MM.1S (cell line): ENCODE measurements around the gene OCLN.

Experiments used
- DNase-seq: peaks from one replicate; pipeline ENCODE4 v3.0.0-alpha.2; 2015
- H2AFZ ChIP-seq: fragments of 300-600 bp; sonication (generic); 2 replicates; pipeline ENCODE4 v1.6.0; 2016; ENCODE audit warnings: antibody characterized with exemption, low read length
- H3F3A ChIP-seq: fragments of 300-600 bp; sonication (generic); 2 replicates; pipeline ENCODE4 v1.6.1; 2016; ENCODE audit warnings: mild to moderate bottlenecking, antibody characterized with exemption, low read length, moderate library complexity, mixed read lengths; ENCODE audit not compliant: insufficient read depth
- H3K27ac ChIP-seq: fragments of 300-600 bp; sonication (generic); 2 replicates; pipeline ENCODE4 v1.5.1; 2016; ENCODE audit warnings: mild to moderate bottlenecking, low read length
- H3K27me3 ChIP-seq: fragments of 300-600 bp; sonication (generic); replicated peaks from 2 replicates; pipeline ENCODE4 v1.6.0; 2016; ENCODE audit warnings: low read length; ENCODE audit not compliant: insufficient read depth
- H3K36me3 ChIP-seq: fragments of 300-600 bp; sonication (generic); replicated peaks from 2 replicates; pipeline ENCODE4 v1.6.1; 2016; ENCODE audit warnings: mild to moderate bottlenecking, low read length, mixed read lengths; ENCODE audit not compliant: insufficient read depth
- H3K4me1 ChIP-seq: fragments of 300-600 bp; sonication (generic); 2 replicates; pipeline ENCODE4 v1.6.1; 2016; ENCODE audit warnings: low read length, mixed read lengths
- H3K4me2 ChIP-seq: fragments of 300-600 bp; sonication (generic); 2 replicates; pipeline ENCODE4 v1.6.0; 2016; ENCODE audit warnings: low read depth, low read length
- H3K4me3 ChIP-seq: fragments of 300-600 bp; sonication (generic); 2 replicates; pipeline ENCODE4 v1.5.1; 2016; ENCODE audit warnings: low read length, mixed read lengths
- H3K79me2 ChIP-seq: fragments of 300-600 bp; sonication (generic); 2 replicates; pipeline ENCODE4 v1.6.1; 2016; ENCODE audit warnings: mixed run types, low read length, mixed read lengths
- H3K9ac ChIP-seq: fragments of 300-600 bp; sonication (generic); 2 replicates; pipeline ENCODE4 v1.6.1; 2016; ENCODE audit warnings: low read length, mixed read lengths
- H3K9me2 ChIP-seq: fragments of 300-600 bp; sonication (generic); replicated peaks from 2 replicates; pipeline ENCODE4 v1.6.1; 2016; ENCODE audit warnings: mild to moderate bottlenecking, low read length, mixed read lengths; ENCODE audit not compliant: insufficient read depth
- H3K9me3 ChIP-seq: fragments of 300-600 bp; sonication (generic); replicated peaks from 2 replicates; pipeline ENCODE4 v1.6.1; 2016; ENCODE audit warnings: mild to moderate bottlenecking, low read length, mixed read lengths; ENCODE audit not compliant: insufficient read depth
- H4K20me1 ChIP-seq: fragments of 300-600 bp; sonication (generic); 2 replicates; pipeline ENCODE4 v1.6.1; 2016; ENCODE audit warnings: mild to moderate bottlenecking, low read length, moderate library complexity, mixed read lengths; ENCODE audit not compliant: insufficient read depth
- CTCF ChIP-seq: fragments of 300-600 bp; sonication (generic); IDR thresholded peaks from 2 replicates; pipeline ENCODE4 v1.5.1; 2016; ENCODE audit warnings: antibody characterized with exemption, low read length, mixed read lengths
- EZH2 ChIP-seq: fragments of 300-600 bp; sonication (generic); optimal IDR thresholded peaks from 2 replicates; pipeline ENCODE3; 2017; ENCODE audit warnings: low read depth, mild to moderate bottlenecking, antibody characterized with exemption, low read length, mixed read lengths
- EZH2phosphoT487 ChIP-seq: fragments of 300-600 bp; sonication (generic); IDR thresholded peaks from 2 replicates; pipeline ENCODE4 v1.6.1; 2018; ENCODE audit warnings: antibody characterized with exemption, low read length

OCLN gene

GRCh38 chr5:69492391-69492922 is at the start of gene OCLN:
TSS of gene OCLN (plus strand) at chr5:69492790. CDS start at chr5:69504245, 11,455 bp downstream.
- Histone ChIP-seq H3K4me3 (peak within 1 kb of the TSS; percentile 93), H3K27ac (no peak within 1 kb of the TSS), H3K4me1 (no peaks in the 10 kb centered on the region), H3K79me2 (peaks cover 5% of the 10 kb centered on the region; the same call in 1 of the 2 replicates), H3K9me2 (no peaks in the 10 kb centered on the region), H3K36me3 (no peaks in the 10 kb centered on the region), H3K27me3 (0 out of 2 replicates have a peak, but pooled peaks cover 12% of the 10 kb centered on the region), H2AFZ (peak within 1 kb of the TSS; percentile 91), H3F3A (no peaks in the 10 kb centered on the region), H3K4me2 (peak within 1 kb of the TSS; percentile 99), H4K20me1 (no peaks in the 10 kb centered on the region), H3K9ac (peak within 1 kb of the TSS; percentile 48; the same call in 1 of the 2 replicates), H3K9me3 (no peaks in the 10 kb centered on the region)
- no peak for TF ChIP-seq EZH2phosphoT487
- no peak for TF ChIP-seq CTCF
- TF ChIP-seq EZH2: no peak
- DNase-seq: peak; percentile 68

GRCh38 chr5:69444127-69444754 is 48.3 kb upstream of the OCLN start:
- Histone ChIP-seq H3K4me3 (no peak overlapping the region), H3F3A (no peaks in the 10 kb centered on the region), H3K4me2 (no peak overlapping the region), H3K36me3 (no peaks in the 10 kb centered on the region), H3K27me3 (no peaks in the 10 kb centered on the region), H3K9me3 (no peaks in the 10 kb centered on the region), H3K4me1 (no peaks in the 10 kb centered on the region), H2AFZ (no peak overlapping the region), H3K9me2 (no peaks in the 10 kb centered on the region), H3K79me2 (no peaks in the 10 kb centered on the region), H3K9ac (no peak overlapping the region), H3K27ac (no peak overlapping the region), H4K20me1 (no peaks in the 10 kb centered on the region)
- TF ChIP-seq EZH2: no peak
- no peak for TF ChIP-seq EZH2phosphoT487
- TF ChIP-seq CTCF: no peak
- no peak for DNase-seq

GRCh38 chr5:69449511-69449910 is 43.1 kb upstream of the OCLN start:
- Histone ChIP-seq H3K4me3 (no peak overlapping the region), H2AFZ (no peak overlapping the region), H3F3A (no peaks in the 10 kb centered on the region), H3K27me3 (no peaks in the 10 kb centered on the region), H3K9ac (no peak overlapping the region), H3K36me3 (no peaks in the 10 kb centered on the region), H3K9me2 (no peaks in the 10 kb centered on the region), H3K4me2 (no peak overlapping the region), H3K27ac (no peak overlapping the region), H3K4me1 (no peaks in the 10 kb centered on the region), H3K9me3 (no peaks in the 10 kb centered on the region), H4K20me1 (no peaks in the 10 kb centered on the region), H3K79me2 (no peaks in the 10 kb centered on the region)
- no peak for TF ChIP-seq CTCF
- no peak for TF ChIP-seq EZH2phosphoT487
- no peak for TF ChIP-seq EZH2
- no peak for DNase-seq
